ENCODE data around the gene DNAL4.
A peak's percentile ranks its signal among the peaks of the same experiment; 100 is the strongest.

DNAL4 gene

DNA sequence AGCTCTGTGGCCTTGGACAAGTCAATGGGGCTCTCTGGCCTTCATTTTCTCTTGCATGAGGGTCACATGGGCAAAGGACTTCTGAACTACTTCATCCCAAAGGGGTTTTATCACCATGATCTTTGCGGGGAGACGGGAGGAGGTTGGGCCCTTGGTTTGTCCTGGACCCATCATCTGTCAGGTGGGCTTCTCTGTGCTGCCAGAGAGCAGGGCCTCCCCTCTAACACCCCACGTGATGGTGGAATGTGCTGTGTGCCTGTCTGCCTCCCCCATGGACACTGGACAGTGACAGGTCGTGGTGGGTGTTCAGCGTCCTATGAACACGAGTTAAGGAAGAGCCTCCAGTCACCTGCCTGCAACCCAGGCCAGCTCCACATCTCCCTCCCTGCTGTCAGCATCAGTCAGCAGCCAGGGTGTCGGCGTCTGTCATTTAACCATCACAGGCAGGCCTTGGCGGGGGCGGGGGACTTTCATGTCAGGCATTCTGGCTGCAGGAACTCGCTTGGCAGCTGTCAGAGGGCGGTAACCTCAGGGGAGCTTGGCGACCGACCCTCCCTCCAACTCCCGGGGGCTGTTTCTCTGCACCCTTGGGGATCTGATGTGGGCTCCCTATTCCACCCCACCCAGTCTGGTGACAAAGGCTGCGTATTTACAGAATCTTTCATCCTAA, 35.5 kb downstream of the DNAL4 start:
- DNase-seq (ENCODE audit: low spot score), result peak; percentile 45

DNA sequence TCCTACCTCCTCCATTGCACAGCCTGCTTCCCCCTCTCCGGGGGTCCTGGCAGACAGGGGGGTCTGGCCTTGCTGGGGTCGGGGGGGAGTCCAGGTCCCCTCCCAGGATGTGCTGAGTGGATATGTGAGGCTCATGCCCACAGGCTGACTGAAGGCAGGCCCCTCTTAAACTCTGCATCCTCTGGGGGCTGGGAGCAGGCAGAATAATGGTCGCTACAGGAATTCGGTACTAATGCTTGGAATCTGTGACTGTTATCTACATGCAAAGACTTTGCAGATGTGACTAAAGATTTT, 36.5 kb downstream of the DNAL4 start:
- DNase-seq (ENCODE audit: low spot score), result no peak

DNA sequence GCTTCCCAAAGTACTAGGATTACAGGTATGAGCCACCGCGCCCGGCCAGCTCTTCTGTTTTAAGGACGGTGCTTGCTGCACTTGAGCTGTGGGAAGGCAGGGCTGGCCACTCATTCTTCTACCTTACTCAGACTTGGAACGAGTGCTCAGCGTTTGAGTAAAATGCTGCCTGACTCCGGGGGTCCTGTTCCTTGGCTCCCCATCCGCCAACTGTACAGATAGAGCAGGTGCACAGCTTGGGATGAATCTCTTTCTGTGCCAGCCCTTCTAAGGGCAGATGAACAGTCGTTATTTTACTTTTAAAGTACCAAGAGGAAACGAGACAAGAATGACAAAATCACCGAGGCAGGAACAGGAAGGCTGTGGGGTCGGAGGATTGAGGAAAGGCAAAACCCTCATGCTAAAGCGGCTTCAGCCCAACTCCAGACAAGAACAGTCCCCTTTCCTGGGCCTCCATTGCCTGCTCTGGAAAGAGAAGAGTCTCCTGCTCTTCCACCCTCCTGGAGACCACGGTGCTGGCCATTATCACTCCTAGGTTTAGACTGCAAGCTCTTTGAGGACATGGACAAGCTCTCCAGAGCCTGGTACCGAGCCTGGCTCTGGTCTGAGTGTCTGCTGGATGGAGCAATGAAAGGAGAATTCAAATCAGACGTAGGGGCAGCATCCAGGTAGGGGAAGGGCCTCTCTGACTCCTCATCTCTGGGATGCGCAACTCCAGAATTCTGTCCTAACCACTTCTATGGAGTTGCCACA, 37.1 kb downstream of the DNAL4 start:
- DNase-seq (ENCODE audit: low spot score), result no peak

DNA sequence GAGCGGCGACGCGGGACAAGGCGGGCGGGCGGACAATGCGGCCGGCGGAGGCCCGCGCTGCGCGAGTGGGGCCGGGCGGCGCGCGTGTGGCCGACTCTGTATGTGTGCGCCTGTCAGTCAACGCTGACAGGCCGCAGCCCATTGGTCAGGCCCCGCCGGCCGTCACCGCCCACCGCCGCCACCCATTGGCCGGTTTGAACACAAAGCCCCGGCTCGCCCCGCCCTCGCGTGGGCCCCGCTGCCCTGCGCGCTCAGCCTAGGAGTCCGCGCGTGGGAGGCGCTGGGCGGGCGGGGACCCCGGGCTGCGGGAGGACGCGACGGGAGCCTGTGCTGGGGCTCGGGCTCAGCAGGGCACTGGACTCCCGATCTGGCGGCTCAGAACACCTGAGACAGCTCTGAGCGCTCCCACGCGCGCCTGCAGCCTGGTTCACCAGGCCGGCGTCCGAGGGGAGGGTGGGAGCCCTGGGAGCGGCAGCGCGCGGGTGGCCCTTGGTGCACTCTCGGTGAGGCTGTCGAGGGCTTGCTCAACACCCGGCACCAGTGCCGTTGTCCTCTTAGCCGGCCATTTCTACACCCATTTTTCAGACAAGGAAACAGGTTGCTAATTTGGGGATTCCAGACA, 37.9 kb downstream of the DNAL4 start, which contains the start of gene SUN2:
SUN2 (minus strand) TSS at position 88 of the 622 bp plus-strand sequence. CDS start 3,370 bp downstream, outside the sequence.
- DNase-seq (ENCODE audit: low spot score), result peak; percentile 84

DNA sequence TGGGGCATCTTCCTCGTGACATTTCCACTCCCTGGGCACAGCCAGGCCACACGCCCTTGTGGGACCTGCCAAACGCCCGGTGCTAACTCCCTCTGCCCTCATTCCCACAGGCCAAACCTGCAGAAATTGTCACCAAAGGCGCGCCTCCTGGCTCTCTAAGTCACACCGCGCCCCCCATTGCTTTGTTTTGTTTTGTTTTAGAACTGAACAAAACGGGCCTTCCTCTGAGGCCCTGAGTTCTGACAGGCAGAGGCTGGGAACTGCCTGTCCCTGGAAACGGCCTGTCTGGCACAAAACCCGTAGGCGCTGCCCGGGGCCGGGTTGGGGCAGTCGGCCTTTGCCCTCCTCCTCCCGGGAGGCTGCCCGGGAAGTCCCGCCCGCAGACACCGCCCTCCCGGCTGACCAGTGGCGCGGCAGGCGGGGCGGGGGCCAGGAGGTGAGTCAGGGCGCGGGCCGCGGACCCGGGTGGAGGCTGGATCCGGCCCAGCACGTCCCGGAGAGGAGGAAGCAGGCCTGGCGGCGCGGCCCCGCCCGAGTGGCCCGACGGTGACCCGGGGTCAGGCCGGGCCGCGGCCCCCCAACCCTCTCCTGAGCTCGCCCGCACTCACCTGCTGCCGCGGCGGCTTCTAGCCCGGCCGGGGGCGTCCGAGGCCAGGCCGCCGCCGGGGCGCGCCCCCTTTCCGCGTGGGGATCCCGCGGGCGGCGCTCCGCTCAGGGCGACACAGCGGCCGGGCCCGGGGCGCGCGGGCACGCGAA, 38.6 kb downstream of the DNAL4 start:
- no peak for DNase-seq (ENCODE audit: low spot score)

DNA sequence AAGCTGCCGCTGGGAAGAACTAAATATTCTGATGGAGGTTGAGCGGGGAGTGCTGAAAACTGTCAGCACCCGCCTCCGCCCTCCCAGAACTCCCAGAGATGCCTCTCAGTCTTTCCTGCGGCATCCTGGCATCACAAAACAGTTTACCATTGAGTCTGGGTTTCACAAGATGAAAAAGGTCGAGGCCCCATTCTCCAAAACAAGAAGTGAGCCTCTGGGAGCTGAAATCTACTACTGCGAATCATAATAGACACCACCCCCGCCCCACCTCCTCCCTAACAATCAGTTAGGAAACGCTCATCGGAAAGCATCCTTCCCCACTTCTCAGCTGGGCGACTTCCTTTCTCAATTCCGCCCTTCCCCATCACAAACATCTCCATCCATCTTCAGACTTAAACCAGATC, 39.2 kb downstream of the DNAL4 start:
- no peak for DNase-seq (ENCODE audit: low spot score)

DNA sequence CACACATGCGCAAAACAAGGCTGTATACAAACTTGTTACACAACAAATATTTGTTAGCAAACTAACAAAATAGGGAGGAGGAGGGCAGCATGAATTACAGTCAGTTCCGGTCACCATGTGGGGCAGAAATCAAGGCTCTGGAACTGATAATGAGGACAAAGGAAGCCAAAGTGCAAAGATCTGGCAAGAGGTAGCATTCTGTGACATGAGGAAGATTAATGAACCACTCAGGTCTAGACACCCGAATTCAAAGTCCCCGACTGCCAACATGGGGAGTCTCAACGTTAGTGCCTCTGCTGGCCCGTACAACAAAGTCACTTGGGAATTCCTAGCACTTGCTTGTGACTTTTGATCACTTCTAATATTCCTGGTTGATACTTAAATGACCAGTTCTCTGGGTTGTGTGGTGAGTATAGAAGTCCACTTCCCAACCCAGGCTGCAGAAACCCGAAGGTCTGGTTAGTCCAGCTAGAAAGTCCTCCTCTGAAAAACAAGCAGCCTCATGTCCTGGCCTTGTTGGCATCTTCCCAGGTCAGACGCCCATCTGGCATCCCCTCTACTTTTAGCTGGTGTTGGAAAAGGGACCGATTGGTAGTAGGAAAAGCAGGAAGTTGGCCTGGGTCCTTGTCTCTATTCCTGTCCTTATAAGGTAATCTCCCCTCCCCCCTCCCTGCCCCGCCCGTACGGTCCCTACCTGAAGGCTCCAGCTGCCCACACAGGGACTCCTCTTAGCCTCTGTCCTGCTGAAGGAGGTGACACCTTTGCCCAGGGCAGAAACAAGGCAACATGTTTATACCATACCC, 39.8 kb downstream of the DNAL4 start:
- peak; percentile 42 for DNase-seq (ENCODE audit: low spot score)

DNA sequence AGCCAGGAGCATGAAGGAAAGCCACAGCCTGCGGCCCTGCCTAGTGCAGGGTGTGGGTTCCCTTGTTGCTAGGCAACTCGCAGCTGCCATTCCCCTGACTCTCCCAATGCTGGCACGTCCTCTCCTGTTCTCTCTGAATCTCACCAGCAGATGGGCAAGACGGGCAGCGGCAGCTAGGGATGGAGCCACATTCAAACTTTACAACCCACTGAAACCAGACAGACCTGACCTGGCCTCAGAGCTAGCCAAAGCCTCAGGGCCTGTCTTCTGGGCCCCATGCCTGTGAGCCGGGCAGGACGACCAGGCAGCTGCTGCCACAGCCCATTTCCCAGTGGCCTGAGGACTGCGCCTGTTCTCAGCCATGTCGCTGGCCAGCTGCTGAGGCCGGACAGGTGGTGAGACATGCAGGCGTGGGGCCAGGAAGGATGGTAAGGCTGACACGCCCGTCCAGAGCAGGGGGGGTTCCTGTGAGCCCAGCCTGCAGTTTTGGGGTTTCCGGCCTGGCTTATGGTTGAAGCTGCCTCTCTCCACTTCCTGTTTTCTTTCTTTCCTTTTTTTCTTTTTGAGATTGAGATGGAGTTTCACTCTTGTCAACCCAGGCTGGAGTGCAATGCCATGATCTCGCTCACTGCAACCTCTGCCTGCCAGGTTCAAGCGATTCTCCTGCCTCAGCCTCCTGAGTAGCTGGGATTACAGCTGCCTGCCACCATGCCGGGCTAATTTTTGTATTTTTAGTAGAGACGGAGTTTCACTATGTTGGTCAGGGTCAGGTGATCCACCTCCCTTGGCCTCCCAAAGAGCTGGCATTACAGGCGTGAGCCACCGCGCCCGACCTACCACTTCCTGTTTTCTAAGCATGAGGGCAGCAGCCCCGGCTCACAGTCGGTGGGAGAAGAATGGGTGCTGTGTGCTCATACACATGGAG, 42.3 kb downstream of the DNAL4 start:
- no peak for DNase-seq (ENCODE audit: low spot score)

DNA sequence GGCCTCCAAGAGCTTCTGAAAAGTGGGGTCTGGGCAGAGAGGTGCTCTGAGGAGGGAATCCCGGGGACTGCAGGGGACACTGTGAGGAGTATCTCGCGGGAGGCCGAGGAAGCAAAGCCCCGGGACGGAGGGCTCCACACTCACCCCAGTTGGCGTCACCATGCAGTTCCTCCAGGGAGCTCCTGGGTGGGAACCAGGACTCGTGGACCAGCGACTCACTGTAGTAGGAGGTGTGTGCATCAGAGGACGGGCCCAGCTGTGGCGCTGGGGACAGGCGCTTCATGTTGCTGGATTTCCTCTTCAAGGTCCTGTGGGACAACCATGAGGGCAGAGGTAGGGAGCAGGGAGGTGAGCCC, 42.9 kb downstream of the DNAL4 start:
- DNase-seq (ENCODE audit: low spot score), result no peak

DNA sequence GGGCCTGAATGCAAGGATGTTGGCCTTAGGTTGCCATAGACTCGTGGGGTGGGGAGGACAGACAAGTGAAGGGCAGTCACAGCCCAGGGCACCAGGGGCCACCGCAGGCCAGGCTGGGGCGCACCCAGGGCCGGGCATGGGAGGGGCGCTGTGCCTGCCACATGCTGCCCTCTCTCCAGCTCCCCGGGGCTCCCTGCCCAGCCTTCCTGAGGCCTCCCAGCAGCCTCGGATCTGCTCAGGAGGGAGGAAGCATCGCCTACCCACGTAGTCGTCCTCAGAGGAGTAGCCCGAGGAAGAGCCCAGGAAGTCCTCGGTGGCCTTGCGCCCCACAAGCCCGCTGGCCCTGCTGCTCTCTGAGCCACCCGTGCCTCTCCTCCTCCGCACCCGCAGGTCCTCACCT, 43.3 kb downstream of the DNAL4 start:
- DNase-seq (ENCODE audit: low spot score), result no peak

DNA sequence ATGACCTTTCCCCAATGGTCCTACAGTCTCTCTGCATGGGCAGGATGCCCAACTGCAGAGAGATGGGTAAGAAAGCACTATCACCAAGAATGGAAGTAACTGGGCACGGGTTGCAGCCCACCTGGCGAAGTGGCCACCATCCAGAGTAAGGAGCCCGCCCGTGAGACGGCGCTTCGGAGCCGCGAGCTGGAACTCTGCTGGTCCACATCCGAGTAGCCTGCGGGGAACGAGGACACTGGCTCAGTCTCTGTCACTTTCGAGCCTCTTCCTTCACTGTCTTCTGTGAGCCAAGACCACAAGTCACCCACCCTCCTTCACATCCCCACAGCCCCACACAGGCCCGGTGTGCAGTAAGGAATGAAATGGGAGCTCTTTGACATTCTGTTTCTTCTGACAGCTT, 43.8 kb downstream of the DNAL4 start:
- DNase-seq (ENCODE audit: low spot score), result no peak

DNA sequence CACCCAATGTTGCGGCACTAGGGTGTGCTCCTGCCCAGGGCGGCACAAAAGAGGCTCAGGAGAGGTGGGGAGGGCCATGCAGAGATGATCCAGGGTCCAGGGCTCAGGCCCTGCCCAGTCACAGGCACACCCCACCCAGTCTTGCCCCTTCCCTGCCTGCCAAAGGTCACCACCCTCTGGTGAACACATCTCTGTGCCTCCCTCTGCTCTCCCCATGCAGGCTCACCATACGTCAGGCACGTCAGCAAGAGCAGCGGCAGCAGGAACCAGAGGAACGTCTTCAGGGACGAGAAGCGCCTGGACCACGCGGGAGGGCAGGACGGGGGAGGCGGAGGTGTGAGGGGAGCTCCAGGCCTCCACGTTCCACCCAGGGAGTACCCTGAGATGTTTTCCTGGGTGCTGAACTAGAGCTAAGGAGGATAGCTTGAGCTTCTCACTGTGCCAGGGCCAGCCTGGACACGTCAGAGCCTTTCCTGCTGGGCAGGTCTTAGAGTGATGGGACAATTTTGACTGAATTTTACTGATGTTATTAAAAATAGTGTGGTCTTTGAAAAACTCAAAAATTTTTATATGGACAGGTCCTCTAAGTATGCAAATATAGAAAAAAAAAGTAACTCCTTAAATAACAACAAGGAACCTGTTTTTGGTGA, 45.3 kb downstream of the DNAL4 start:
- no peak for DNase-seq (ENCODE audit: low spot score)

DNA sequence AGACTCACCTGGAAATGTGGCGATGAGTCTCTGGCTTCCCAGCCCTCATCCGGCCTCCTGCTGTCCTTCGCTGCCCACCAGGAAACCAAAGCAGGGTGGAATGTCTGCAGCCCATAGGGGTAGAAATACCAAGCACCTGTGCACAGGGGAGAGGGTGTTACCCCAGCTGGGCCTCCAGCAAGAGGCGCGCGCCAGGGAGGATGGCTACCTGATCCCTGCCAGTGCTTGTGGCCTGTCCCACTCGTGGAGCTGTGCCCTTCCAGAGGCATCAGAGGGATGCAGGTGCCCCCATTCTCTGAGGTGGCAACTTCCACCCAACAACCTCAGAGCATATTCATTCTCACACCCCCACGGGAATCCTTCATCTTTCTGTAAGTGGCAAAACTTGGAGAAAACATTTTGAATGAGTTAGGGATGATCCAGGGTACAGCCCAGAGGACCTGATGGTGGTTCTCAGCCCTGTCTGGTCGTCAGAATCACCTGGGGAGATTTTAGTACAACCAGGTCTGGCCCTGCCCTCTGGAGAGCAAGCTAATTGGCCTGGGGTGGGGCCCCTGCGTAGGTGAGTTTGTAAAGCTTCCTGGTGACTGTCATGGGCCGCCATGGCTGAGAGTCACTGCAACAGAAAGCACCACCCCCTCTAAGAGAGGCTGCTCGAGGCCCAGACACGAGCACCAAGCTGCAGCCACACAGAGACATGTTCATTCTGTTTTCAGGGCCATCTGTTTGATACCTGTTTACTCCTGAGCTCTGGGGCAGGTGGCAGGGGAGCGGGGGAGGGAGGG, 48.1 kb downstream of the DNAL4 start:
- DNase-seq (ENCODE audit: low spot score), result no peak

DNA sequence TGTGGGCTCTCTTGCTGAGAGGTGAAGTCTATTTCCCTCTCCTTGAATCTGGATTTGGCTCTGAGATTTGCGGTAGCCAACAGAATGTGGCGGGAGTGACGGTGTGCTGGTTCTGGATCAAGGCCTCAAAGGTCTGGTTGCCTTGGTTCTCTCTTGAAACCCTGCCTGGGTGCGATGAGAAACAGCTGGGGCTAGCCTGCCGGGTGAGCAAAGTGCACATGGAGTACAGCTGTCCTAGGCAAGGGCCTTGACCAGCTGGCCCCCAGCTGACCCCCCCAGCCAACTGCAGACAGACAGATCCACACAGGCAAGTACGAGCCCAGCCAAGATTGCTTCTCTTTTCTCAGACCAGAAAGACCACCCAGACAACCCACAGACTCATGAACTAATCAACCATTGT, 49.0 kb downstream of the DNAL4 start:
- no peak for DNase-seq (ENCODE audit: low spot score)

DNA sequence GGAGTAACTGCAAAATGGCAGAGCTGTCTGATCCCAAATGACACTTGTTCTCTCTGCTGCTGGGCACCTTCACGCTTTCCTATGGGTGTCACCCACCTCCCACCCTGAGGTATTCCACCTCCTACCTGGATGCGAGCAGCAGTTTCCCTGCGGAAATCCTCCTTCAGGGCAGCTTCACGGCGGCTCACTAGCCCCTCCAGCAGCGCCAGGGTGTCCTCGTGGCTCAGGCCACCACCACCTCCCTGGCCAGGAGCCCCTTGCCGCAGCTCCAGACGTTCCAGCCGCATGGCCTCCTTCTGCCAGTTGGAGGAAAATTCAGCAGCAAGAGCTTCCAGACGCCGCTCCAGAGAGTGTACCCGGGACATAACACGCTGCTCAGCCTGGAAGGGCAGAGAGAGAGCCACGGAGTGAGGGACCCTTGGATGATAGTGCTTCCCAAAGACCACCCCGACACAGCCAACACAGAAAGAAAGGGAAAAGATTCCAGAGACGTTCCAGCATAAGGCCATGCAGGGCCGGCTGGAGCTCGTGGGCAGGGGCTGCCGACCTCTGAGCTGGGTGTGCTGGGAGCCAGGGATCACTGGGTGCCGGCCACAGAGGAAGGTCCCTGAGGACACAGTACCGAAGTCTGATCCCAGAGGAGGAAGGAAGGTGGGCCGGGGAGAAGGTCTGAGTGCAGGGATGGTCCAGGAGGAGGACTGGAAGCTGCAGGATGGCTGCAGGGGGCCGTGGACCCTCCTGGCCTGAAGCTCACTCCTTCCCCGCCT, 51.6 kb downstream of the DNAL4 start:
- no peak for DNase-seq (ENCODE audit: low spot score)

DNA sequence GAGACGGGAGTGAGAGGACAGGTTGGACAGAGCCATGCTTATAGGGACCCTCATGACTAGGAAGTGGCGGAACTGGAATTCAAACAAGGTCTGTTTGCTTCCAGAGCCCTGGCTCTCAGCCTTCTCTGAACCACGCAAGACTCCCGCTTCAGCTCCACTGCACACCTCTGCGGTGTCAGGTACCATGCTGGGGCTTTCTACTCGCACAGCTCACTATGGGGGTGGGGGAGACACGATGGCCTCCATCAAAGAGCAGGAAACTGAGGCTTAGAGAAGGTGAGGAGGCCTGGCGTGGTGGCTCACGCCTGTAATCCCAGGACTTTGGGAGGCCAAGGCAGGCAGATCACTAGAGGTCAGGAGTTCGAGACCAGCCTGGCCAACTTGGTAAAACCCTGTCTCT, 52.4 kb downstream of the DNAL4 start:
- no peak for DNase-seq (ENCODE audit: low spot score)

DNA sequence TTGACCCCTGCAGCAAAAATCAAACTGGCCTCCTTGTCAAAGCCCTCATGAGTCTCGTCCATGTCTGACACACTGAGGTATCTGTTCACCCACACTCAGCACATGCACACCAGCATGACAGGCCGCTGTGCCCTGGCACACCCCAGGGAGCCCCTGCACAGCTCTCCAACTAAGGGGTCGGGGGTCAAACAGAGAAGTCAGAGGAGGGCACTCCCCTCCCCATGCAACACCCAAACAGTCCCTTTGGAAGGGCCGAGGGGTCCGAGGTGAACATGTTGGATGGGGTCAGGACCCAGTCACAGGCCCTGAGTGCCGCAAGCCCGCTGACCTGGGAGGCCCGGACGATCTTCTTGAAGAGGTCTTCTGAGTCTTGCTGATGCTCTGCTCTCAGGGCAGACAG, 52.8 kb downstream of the DNAL4 start:
- DNase-seq (ENCODE audit: low spot score), result no peak

DNA sequence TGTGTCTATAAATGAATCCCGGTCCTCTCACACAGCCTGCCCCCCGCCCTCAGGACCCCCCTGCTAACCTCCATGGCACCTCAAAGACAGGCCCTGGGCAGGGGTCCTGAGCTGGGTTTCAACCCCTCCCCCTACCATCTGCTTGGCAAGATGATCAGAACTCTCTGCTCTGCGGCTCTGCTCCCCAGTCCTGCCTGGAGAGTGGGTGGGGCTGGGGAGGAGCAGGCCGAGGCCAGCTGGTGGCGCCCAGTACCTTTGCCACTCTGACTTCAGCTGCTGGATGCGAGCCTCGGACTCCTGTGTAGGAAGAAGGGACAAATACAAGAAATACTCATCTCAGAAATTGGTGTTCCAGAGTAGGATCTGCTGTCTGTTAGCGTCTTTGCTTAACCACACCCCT, 53.2 kb downstream of the DNAL4 start:
- DNase-seq (ENCODE audit: low spot score), result no peak
